Natural killer cell (primary cell): ENCODE measurements around the gene CFAP92. TPM values are rescaled to one million over a fixed set of nuclear protein-coding genes. Genes with fewer than 3 reads are reported as not detected.

ENCODE experiments used
- ATAC-seq, 3 donors: fragments of 150-1000 bp in 2 of 3; fragments of 200-7000 bp in 1 of 3; cut with Tn5 transposase; 1 replicate in 1 of 3; 2 replicates in 2 of 3; pipeline ENCODE4 v1.10.0; 2021; ENCODE audit warnings: mild to moderate bottlenecking in 2 of 3, moderate library complexity in 2 of 3
- DNase-seq, 2 donors: peaks; one replicate each; pipeline versions ENCODE4 v3.0.0 to v3.0.0-alpha.2; 2013 to 2021; ENCODE audit warnings: mixed read lengths in 1 of 2
- H3K27ac ChIP-seq: one replicate; pipeline ENCODE4 v1.5.1; 2013; ENCODE audit warnings: mild to moderate bottlenecking, low read length
- H3K27me3 ChIP-seq: one replicate; pipeline ENCODE4 v1.6.1; 2013; ENCODE audit warnings: low read length; ENCODE audit not compliant: control insufficient read depth, insufficient read depth
- H3K36me3 ChIP-seq: one replicate; pipeline ENCODE4 v1.6.1; 2013; ENCODE audit warnings: low read length; ENCODE audit not compliant: control insufficient read depth, insufficient read depth
- H3K4me1 ChIP-seq: one replicate; pipeline ENCODE4 v1.6.1; 2013; ENCODE audit warnings: low read length; ENCODE audit not compliant: control insufficient read depth, insufficient read depth
- H3K4me3 ChIP-seq: one replicate; pipeline ENCODE4 v1.5.1; 2013; ENCODE audit warnings: low read length
- H3K9me3 ChIP-seq: one replicate; pipeline ENCODE4 v1.6.1; 2013; ENCODE audit warnings: low read length; ENCODE audit not compliant: control insufficient read depth, insufficient read depth
- H3K27ac Mint-ChIP-seq, 2 donors: one replicate each; pipeline ENCODE4 v1.8.0; 2022; ENCODE audit warnings: mild to moderate bottlenecking in 2 of 2, mixed read lengths in 2 of 2, moderate library complexity in 1 of 2
- H3K27me3 Mint-ChIP-seq, 2 donors: one replicate each; pipeline ENCODE4 v1.8.0; 2022; ENCODE audit warnings: low read depth in 2 of 2, mixed read lengths in 2 of 2
- H3K36me3 Mint-ChIP-seq: one replicate; pipeline ENCODE4 v1.8.0; 2022; ENCODE audit warnings: mixed read lengths
- H3K4me1 Mint-ChIP-seq, 2 donors: one replicate each; pipeline ENCODE4 v1.8.0; 2022; ENCODE audit warnings: mixed read lengths in 2 of 2
- H3K4me3 Mint-ChIP-seq: one replicate; pipeline ENCODE4 v1.8.0; 2022; ENCODE audit warnings: mild to moderate bottlenecking, moderate library complexity, mixed read lengths
- H3K9me3 Mint-ChIP-seq, 2 donors: one replicate each; pipeline ENCODE4 v1.8.0; 2022; ENCODE audit warnings: mixed read lengths in 2 of 2
- WGBS: methylation state at CpG from one replicate; pipeline ENCODE4 v1.1.7; 2013; ENCODE audit warnings: missing lambda C conversion rate; ENCODE audit not compliant: insufficient coverage; 5-methylcytosine and 5-hydroxymethylcytosine counted together
- intact Hi-C: fragments of 100-400 bp; cut with micrococcal nuclease; formaldehyde crosslinking; loops from one replicate; pipeline ENCODE4 v1.14.2; 2022
- total RNA-seq, 4 donors: library from RNA; stranded (reverse); fragments of 120-200 nt in 1 of 4; gene quantifications; one replicate each; pipeline versions ENCODE4 v1.2.3 to v1.2.4, GENCODE V29; 2013 to 2022
- TF ChIP-seq, protein P1 (sequence below): fragments of 200-600 bp; IDR thresholded peaks from one replicate; pipeline ENCODE4 v1.8.0; 2022; ENCODE audit warnings: antibody characterized with exemption

Gene CFAP92
- total RNA-seq, 3 donors from 2014 or later (not counting 1 experiment from before 2014, with no cell fraction given) = 0.26 to 0.43 (median 0.41) TPM

DNA sequence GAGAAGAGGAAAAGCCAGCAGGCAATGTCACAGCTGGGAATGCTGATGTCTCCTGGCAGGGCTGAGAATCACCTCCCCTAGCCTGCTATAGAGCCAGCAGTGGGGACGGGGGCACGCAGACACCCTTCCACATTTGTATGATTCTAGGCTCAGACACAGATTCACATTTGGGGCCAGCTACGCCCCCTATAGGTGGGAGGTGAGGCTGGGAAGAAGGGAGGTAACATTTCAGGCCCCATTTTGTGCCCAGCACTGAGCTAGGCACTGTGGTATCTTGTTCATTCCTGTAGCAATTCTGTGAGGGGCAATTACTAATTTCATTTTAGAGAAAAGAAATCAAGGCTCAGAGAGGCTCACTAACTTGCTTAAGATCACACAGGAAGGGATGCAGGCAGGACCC is 130.3 kb downstream of the CFAP92 start:
- ATAC-seq (no peak), DNase-seq (no peak)
- 84% methylated on average over 3 of the region's 3 CpGs for WGBS
- peaks cover 6 to 15% of the 10 kb centered on the region in 2 donors for H3K9me3 Mint-ChIP-seq
- H3K27me3 ChIP-seq = no peaks in the 10 kb centered on the region
- peaks cover 28% of the 10 kb centered on the region for H3K9me3 ChIP-seq
- no peak overlapping the region for H3K4me3 Mint-ChIP-seq
- no peak overlapping the region for H3K27ac Mint-ChIP-seq
- intact Hi-C loops = no loop called here
- no peaks in the 10 kb centered on the region for H3K4me1 Mint-ChIP-seq
- H3K27ac ChIP-seq = no peak overlapping the region
- no peaks in the 10 kb centered on the region for H3K27me3 Mint-ChIP-seq
- H3K4me3 ChIP-seq = no peak overlapping the region
- TF ChIP-seq, protein P1, sequence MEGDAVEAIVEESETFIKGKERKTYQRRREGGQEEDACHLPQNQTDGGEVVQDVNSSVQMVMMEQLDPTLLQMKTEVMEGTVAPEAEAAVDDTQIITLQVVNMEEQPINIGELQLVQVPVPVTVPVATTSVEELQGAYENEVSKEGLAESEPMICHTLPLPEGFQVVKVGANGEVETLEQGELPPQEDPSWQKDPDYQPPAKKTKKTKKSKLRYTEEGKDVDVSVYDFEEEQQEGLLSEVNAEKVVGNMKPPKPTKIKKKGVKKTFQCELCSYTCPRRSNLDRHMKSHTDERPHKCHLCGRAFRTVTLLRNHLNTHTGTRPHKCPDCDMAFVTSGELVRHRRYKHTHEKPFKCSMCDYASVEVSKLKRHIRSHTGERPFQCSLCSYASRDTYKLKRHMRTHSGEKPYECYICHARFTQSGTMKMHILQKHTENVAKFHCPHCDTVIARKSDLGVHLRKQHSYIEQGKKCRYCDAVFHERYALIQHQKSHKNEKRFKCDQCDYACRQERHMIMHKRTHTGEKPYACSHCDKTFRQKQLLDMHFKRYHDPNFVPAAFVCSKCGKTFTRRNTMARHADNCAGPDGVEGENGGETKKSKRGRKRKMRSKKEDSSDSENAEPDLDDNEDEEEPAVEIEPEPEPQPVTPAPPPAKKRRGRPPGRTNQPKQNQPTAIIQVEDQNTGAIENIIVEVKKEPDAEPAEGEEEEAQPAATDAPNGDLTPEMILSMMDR = no peak
- no peaks in the 10 kb centered on the region for H3K36me3 ChIP-seq
- H3K4me1 ChIP-seq = no peaks in the 10 kb centered on the region
- peaks cover 5% of the 10 kb centered on the region for H3K36me3 Mint-ChIP-seq

DNA sequence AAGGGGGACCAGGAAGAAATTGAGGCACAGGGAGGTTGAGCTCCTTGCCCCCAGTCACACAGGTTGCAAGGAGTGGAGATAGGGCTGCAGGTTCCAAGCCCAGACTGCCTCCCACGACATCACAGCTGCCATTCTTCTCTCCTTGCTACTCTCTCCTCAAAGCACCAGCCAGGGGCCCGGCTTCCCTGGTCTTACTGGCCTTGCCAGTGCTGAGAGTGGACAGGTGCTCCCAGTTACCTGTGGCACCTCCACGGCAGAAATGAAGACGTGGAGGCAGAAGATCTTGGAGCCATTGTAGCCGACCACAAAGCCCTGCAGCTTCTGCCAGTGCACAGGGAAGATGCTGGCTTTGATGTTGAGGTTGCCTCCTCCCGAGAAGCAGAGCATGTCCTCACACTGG is 132.4 kb downstream of the CFAP92 start:
- H3K9me3 Mint-ChIP-seq = peaks cover 6 to 21% of the 10 kb centered on the region in 2 donors

More for the DNA sequence above, 132.4 kb downstream of the CFAP92 start:
- Histone ChIP-seq H3K9me3 (peaks cover 38% of the 10 kb centered on the region), H3K27me3 (no peaks in the 10 kb centered on the region), H3K36me3 (no peaks in the 10 kb centered on the region), H3K27ac (no peak overlapping the region), H3K4me3 (no peak overlapping the region), H3K4me1 (no peaks in the 10 kb centered on the region)
- no peak for ATAC-seq
- H3K4me3 Mint-ChIP-seq = no peak overlapping the region
- no peak for DNase-seq
- no peak overlapping the region for H3K27ac Mint-ChIP-seq
- 90% methylated on average over 6 of the region's 6 CpGs for WGBS
- TF ChIP-seq, protein P1 = no peak
- H3K4me1 Mint-ChIP-seq = no peaks in the 10 kb centered on the region
- intact Hi-C loops = no loop called here
- H3K27me3 Mint-ChIP-seq = no peaks in the 10 kb centered on the region
- peaks cover 8% of the 10 kb centered on the region for H3K36me3 Mint-ChIP-seq

Other genes with a start within 250 kb of the CFAP92 start
- gene ACAD9, start 114.5 kb downstream of the CFAP92 start, total RNA-seq = 10 to 100 TPM; 43.4 to 71.3 (median 54.2) TPM
- under 1 TPM in 2 of 3 donors, not detected in 1; 0.28 to 0.70 TPM for gene EFCC1, start 7.2 kb upstream of the CFAP92 start, total RNA-seq
- 1 to 10 TPM in 2 of 3 donors, under 1 TPM in 1; 0.86 to 8.6 (median 3.8) TPM for gene GP9, start 66.7 kb upstream of the CFAP92 start, total RNA-seq
- gene RAB43, start 127.7 kb upstream of the CFAP92 start, total RNA-seq = 10 to 100 TPM; 36.5 to 47.2 (median 38.3) TPM
- 10 to 100 TPM; 51.9 to 58.2 (median 56.1) TPM for gene ISY1, start 167.0 kb upstream of the CFAP92 start, total RNA-seq
- gene CNBP, start 189.8 kb upstream of the CFAP92 start, total RNA-seq = 100 to 1,000 TPM; 202 to 223 (median 211) TPM